Neural crest cell (in vitro differentiated cells): ENCODE results near the gene CRNKL1. TPM values are rescaled to one million over a fixed set of nuclear protein-coding genes. Genes with fewer than 3 reads are reported as not detected.

Source experiments
- DNase-seq: peaks from one replicate; pipeline ENCODE4 v3.0.0; 2021; ENCODE audit warnings: low read depth, mixed read lengths, low spot score
- H3K27ac Mint-ChIP-seq: one replicate; pipeline ENCODE4 v1.8.0; 2021; ENCODE audit warnings: mild to moderate bottlenecking, mixed read lengths; ENCODE audit not compliant: unreplicated experiment
- H3K27me3 Mint-ChIP-seq: 2 replicates; pipeline ENCODE4 v1.8.0; 2021; ENCODE audit warnings: low read depth, mild to moderate bottlenecking, mixed read lengths
- H3K36me3 Mint-ChIP-seq: 2 replicates; pipeline ENCODE4 v1.8.0; 2021; ENCODE audit warnings: low read depth, mild to moderate bottlenecking, mixed read lengths
- H3K4me1 Mint-ChIP-seq: 2 replicates; pipeline ENCODE4 v1.8.0; 2021; ENCODE audit warnings: mixed read lengths
- H3K4me3 Mint-ChIP-seq: one replicate; pipeline ENCODE4 v1.8.0; 2021; ENCODE audit warnings: mild to moderate bottlenecking, mixed read lengths
- H3K9me3 Mint-ChIP-seq: 2 replicates; pipeline ENCODE4 v1.8.0; 2021; ENCODE audit warnings: mixed read lengths
- CTCF ChIP-seq: fragments of 200-600 bp; sonication (generic); conservative IDR thresholded peaks from 2 replicates; pipeline ENCODE4 v1.5.0; 2021; ENCODE audit warnings: antibody characterized with exemption, mild to moderate bottlenecking
- total RNA-seq: library from RNA; stranded (reverse); gene quantifications from 2 replicates; pipeline ENCODE4 v1.2.1, GENCODE V29; 2021

CRNKL1 gene
- total RNA-seq, 1 donor from 2014 or later: 25.8 TPM

- peaks cover 20% of the 10 kb centered on the region for H3K4me1 Mint-ChIP-seq
- H3K4me3 Mint-ChIP-seq: no peak overlapping the region
- no peaks in the 10 kb centered on the region for H3K36me3 Mint-ChIP-seq
- no peaks in the 10 kb centered on the region for H3K9me3 Mint-ChIP-seq
- TF ChIP-seq CTCF: no peak
- H3K27me3 Mint-ChIP-seq: no peaks in the 10 kb centered on the region
- no peak overlapping the region for H3K27ac Mint-ChIP-seq
- no peak for DNase-seq
Measured at GRCh38 chr20:19986419-19986818, 65.8 kb downstream of the CRNKL1 start.

Other genes with a start within 250 kb of the CRNKL1 start
- 38.2 and 40.3 TPM in 2 replicates for gene NAA20, start 35.1 kb downstream of the CRNKL1 start, total RNA-seq
- 1.7 and 1.9 TPM in 2 replicates for gene CFAP61, start 66 bp upstream of the CRNKL1 start, total RNA-seq